KOPT-K1 (cell line): ENCODE data around the gene SHCBP1L.
A peak's percentile ranks its signal among the peaks of the same experiment; 100 is the strongest.

ENCODE experiments used
- H3K27ac ChIP-seq: fragments of 200-600 bp; sonication (generic); 2 replicates; pipeline ENCODE4 v1.5.1; 2016; ENCODE audit warnings: antibody characterized with exemption, mild to moderate bottlenecking, low read depth, low read length; ENCODE audit not compliant: poor library complexity, severe bottlenecking
- H3K36me3 ChIP-seq: fragments of 200-600 bp; sonication (generic); 2 replicates; pipeline ENCODE4 v1.5.1; 2017; ENCODE audit warnings: antibody characterized with exemption, mild to moderate bottlenecking, low read length, moderate library complexity; ENCODE audit not compliant: insufficient read depth
- H3K9me3 ChIP-seq: fragments of 200-600 bp; sonication (generic); 2 replicates; pipeline ENCODE4 v1.5.1; 2017; ENCODE audit warnings: antibody characterized with exemption, low read length, mild to moderate bottlenecking; ENCODE audit not compliant: insufficient read depth, poor library complexity, severe bottlenecking

Gene SHCBP1L

DNA sequence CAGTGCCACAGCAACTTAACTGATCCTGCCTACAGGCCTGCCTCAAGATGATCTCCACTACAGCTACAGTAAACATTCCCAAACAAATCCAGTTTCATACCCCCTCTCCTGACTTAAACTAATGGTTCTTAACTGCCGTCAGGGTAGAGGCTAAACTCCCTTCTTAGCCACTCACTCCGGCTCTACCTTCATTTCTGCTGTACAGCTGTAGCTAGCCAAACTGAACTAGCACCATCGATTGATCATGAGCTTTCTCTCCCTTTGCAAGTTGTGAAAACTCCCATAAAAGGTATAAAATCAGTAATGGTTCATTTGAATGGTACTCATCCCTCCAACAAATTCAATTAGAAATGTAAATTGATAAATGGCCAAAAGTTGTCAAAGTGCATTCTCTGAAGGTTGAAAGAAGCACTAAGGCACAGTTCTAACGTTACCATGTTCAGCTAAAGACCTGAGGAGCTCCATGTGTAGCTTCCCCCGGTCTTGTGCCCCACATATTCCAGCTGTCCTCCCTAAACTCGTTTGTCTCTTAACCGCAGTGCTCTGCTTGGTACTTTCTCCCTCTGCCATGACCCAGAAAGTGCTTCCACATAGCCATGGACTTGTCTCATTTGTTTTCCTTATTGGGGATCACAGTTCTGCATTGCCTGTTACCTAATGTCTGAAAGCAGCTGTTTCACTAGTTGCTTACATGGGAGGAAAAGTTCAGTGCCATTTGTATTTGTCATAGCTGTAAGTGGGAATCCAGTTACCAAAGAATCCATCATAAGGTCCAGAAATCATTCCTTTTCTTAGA is 64.0 kb downstream of the SHCBP1L start:
- Histone ChIP-seq H3K27ac (peak overlapping the region; percentile 57), H3K36me3 (peaks cover 74% of the 10 kb centered on the region), H3K9me3 (no peaks in the 10 kb centered on the region)

DNA sequence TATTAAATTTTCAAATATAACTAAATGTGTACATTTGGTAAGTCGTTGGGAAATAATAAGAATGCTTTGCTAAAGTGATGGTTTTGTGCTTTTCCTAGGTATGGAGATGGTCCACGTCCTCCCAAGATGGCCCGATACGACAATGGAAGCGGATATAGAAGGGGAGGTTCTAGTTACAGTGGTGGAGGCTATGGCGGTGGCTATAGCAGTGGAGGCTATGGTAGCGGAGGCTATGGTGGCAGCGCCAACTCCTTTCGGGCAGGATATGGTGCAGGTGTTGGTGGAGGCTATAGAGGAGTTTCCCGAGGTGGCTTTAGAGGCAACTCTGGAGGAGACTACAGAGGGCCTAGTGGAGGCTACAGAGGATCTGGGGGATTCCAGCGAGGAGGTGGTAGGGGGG is 66.0 kb downstream of the SHCBP1L start:
- Histone ChIP-seq H3K27ac (no peak overlapping the region), H3K36me3 (peaks cover 93% of the 10 kb centered on the region), H3K9me3 (no peaks in the 10 kb centered on the region)

GRCh38 chr1:182885591-182885990 is 67.4 kb downstream of the SHCBP1L start:
- H3K27ac ChIP-seq: no peak overlapping the region
- H3K36me3 ChIP-seq: peaks cover 99% of the 10 kb centered on the region
- no peaks in the 10 kb centered on the region for H3K9me3 ChIP-seq

DNA sequence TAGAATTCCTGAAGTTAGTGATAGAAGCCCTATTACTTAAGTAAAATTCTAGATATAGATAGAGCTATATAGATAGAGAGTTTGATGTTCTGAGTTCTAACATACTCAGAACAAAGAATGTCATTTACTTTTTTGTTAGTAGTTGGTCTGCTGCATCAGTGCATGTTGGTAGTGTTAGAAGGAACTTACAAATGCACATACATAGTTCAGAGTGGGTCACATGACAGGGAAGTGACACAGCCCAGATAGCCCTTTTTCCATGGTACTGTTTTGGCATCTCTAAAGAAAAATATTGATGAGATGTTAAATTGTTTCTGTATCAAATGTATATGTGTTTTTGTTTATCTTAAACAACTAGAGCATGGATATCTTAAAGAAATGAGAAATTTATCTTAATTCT is 68.1 kb downstream of the SHCBP1L start:
- Histone ChIP-seq H3K36me3 (peaks cover 100% of the 10 kb centered on the region), H3K9me3 (no peaks in the 10 kb centered on the region), H3K27ac (no peak overlapping the region)

GRCh38 chr1:182877842-182878241 is 75.1 kb downstream of the SHCBP1L start:
- no peaks in the 10 kb centered on the region for H3K9me3 ChIP-seq
- H3K27ac ChIP-seq: no peak overlapping the region
- peaks cover 100% of the 10 kb centered on the region for H3K36me3 ChIP-seq

DNA sequence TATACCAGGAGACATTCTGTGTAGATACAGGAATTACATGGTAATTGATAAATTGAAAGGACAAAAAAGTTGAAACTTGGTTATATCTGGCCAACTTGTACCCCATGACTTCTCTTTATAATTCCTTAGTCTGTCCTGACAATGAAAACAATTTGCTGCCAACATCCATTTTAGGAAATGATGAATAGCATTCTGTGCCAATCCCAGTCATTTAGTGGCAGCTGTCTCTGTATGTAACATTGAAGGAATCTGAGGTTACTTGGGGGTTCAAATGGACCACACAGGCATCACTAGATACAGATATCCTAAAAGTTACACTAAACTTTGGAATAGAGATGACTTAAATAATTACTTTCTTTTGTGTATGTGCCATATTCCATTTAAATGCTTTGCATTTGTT is 75.6 kb downstream of the SHCBP1L start:
- Histone ChIP-seq H3K27ac (no peak overlapping the region), H3K9me3 (no peaks in the 10 kb centered on the region), H3K36me3 (peaks cover 100% of the 10 kb centered on the region)

- H3K36me3 ChIP-seq: peaks cover 100% of the 10 kb centered on the region
- no peaks in the 10 kb centered on the region for H3K9me3 ChIP-seq
- H3K27ac ChIP-seq: no peak overlapping the region
Observed at GRCh38 chr1:182875889-182876288, 77.1 kb downstream of the SHCBP1L start.

GRCh38 chr1:182872881-182873280 is 80.1 kb downstream of the SHCBP1L start:
- H3K27ac ChIP-seq: no peak overlapping the region
- H3K36me3 ChIP-seq: peaks cover 100% of the 10 kb centered on the region

DNA sequence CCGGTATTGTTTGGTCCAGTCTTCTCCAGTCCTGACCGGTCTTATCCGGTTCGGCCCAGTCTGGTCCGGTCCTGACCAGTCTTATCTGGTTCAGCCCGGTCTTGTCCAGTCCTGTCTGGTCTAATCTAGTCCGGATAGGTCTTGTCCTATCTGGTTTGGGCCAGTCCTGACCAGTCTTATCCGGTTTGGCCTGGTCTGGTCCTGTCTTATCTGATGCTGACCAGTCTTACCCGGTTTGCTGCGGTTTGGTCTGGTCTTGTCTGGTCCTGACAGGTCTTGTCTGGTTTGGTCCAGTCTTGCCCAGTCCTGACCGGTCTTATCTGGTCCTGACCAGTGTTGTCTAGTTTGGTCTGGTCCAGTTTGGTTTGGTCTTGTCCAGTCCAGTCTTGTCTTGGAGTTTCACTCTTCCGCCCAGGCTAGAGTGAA is 83.7 kb downstream of the SHCBP1L start:
- H3K27ac ChIP-seq: no peak overlapping the region
- no peaks in the 10 kb centered on the region for H3K9me3 ChIP-seq
- H3K36me3 ChIP-seq: peaks cover 100% of the 10 kb centered on the region

More at GRCh38 chr1:182872881-182873280, 80.1 kb downstream of the SHCBP1L start:
- no peaks in the 10 kb centered on the region for H3K9me3 ChIP-seq

GRCh38 chr1:182867861-182868260 is 85.1 kb downstream of the SHCBP1L start:
- Histone ChIP-seq H3K36me3 (peaks cover 100% of the 10 kb centered on the region), H3K9me3 (no peaks in the 10 kb centered on the region), H3K27ac (no peak overlapping the region)

- Histone ChIP-seq H3K9me3 (no peaks in the 10 kb centered on the region), H3K27ac (no peak overlapping the region), H3K36me3 (peaks cover 100% of the 10 kb centered on the region)
Observed at GRCh38 chr1:182863940-182864339, 89.0 kb downstream of the SHCBP1L start.

DNA sequence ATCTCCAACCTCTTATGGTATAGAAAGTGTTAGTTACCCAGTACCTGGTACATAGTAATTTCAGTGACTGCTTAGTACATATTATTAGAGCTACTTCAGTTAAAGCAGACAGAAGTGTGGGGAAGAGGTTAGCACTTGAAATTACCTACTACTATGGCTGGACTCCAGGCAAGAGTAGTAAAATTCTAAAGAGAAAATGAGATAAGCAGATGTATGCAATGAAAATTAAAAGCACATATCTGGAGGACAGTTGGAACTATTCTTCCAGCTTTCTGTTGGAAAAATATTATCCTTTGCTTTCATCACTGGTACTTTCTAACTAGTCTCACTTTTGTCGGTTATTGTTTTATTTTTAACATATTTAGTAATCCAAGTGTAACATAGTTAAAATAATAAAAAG is 90.1 kb downstream of the SHCBP1L start:
- Histone ChIP-seq H3K36me3 (peaks cover 100% of the 10 kb centered on the region), H3K27ac (no peak overlapping the region), H3K9me3 (no peaks in the 10 kb centered on the region)

- Histone ChIP-seq H3K9me3 (no peaks in the 10 kb centered on the region), H3K36me3 (peaks cover 100% of the 10 kb centered on the region), H3K27ac (no peak overlapping the region)
Observed at GRCh38 chr1:182861994-182862393, 91.0 kb downstream of the SHCBP1L start.

DNA sequence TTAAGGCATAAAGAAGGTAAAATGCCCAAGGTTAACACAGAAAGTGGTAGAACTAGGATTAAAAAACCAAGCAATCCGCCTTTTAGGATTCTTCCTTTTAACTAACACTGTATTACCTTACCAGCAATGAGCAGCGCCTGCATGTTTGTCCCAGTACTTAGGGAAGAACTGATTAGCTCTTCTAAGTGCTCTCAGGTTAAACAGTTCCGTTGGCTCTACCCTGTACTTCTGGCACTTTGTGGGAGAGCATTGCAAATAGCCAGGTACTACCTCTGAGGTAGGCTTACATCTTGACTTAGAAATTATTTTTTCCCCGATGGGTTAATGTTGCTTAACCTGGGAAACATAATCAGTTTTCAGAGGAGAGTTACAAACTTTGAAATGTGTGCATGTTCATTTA is 92.3 kb downstream of the SHCBP1L start:
- Histone ChIP-seq H3K36me3 (peaks cover 100% of the 10 kb centered on the region), H3K27ac (no peak overlapping the region), H3K9me3 (no peaks in the 10 kb centered on the region)

GRCh38 chr1:182857212-182857611 is 95.8 kb downstream of the SHCBP1L start:
- H3K36me3 ChIP-seq: peaks cover 100% of the 10 kb centered on the region

GRCh38 chr1:182855911-182856310 is 97.1 kb downstream of the SHCBP1L start:
- peaks cover 100% of the 10 kb centered on the region for H3K36me3 ChIP-seq
- H3K27ac ChIP-seq: no peak overlapping the region
- H3K9me3 ChIP-seq: no peaks in the 10 kb centered on the region

More at GRCh38 chr1:182857212-182857611, 95.8 kb downstream of the SHCBP1L start:
- H3K9me3 ChIP-seq: no peaks in the 10 kb centered on the region
- H3K27ac ChIP-seq: no peak overlapping the region
